PC-3 (cell line): ENCODE measurements around the gene GRIP1. TPM values are rescaled to one million over a fixed set of nuclear protein-coding genes. Genes with fewer than 3 reads are reported as not detected.
A peak's percentile ranks its signal among the peaks of the same experiment; 100 is the strongest.
"Not testable (repeated sequence)": the region's sequence is repeated elsewhere in the genome, so short reads cannot be mapped to it uniquely, and the experiment has no call there.

Source experiments
- ATAC-seq: fragments of 200-7000 bp; cut with Tn5 transposase; 2 replicates; pipeline ENCODE4 v1.9.1; 2020; ENCODE audit warnings: mild to moderate bottlenecking, moderate library complexity
- BruUV-seq: library from RNA; stranded (reverse); fragments of 400-500 nt; replicated peaks from 2 replicates; lab custom pipeline; 2021; lab: Mats Ljungman, UMichigan
- CTCF ChIA-PET: fragments of 300-600 bp; sonication (Branson Sonifier 250); formaldehyde crosslinking; loops from one replicate; lab custom pipeline; 2022; ENCODE audit warnings: antibody characterized with exemption; lab: Charles Lee
- POLR2A ChIA-PET: fragments of 300-600 bp; sonication (Branson Sonifier 250); formaldehyde crosslinking; loops from one replicate; lab custom pipeline; 2022; ENCODE audit warnings: antibody characterized with exemption; ENCODE audit not compliant: unreplicated experiment; lab: Charles Lee
- DNase-seq: peaks from one replicate; pipeline ENCODE4 v3.0.0-alpha.2; 2015
- H2AFZ ChIP-seq: fragments of 300-600 bp; sonication (generic); 2 replicates; pipeline ENCODE4 v1.6.0; 2016; ENCODE audit warnings: antibody characterized with exemption, low read length
- H3F3A ChIP-seq: fragments of 300-600 bp; sonication (generic); one replicate; pipeline ENCODE4 v1.6.0; 2017; ENCODE audit warnings: antibody characterized with exemption, low read length, control low read depth, mild to moderate bottlenecking; ENCODE audit not compliant: unreplicated experiment
- H3K27ac ChIP-seq: fragments of 300-600 bp; sonication (generic); 2 replicates; pipeline ENCODE4 v1.5.1; 2016; ENCODE audit warnings: mild to moderate bottlenecking, low read length
- H3K27me3 ChIP-seq: fragments of 300-600 bp; sonication (generic); 2 replicates; pipeline ENCODE4 v1.6.1; 2016; ENCODE audit warnings: low read length, mixed read lengths
- H3K36me3 ChIP-seq: fragments of 300-600 bp; sonication (generic); 2 replicates; pipeline ENCODE4 v1.6.1; 2016; ENCODE audit warnings: low read depth, mixed run types, low read length, mixed read lengths
- H3K4me1 ChIP-seq: fragments of 300-600 bp; sonication (generic); 2 replicates; pipeline ENCODE4 v1.5.1; 2016; ENCODE audit warnings: low read length; ENCODE audit not compliant: insufficient read depth
- H3K4me2 ChIP-seq: fragments of 300-600 bp; sonication (generic); 2 replicates; pipeline ENCODE4 v1.6.0; 2016; ENCODE audit warnings: low read length
- H3K4me3 ChIP-seq: fragments of 300-600 bp; sonication (generic); 2 replicates; pipeline ENCODE4 v1.5.1; 2016; ENCODE audit warnings: mild to moderate bottlenecking, low read length, mixed read lengths
- H3K79me2 ChIP-seq: fragments of 300-600 bp; sonication (generic); 2 replicates; pipeline ENCODE4 v1.6.1; 2017; ENCODE audit warnings: low read length, mixed read lengths
- H3K9ac ChIP-seq: fragments of 300-600 bp; sonication (generic); 2 replicates; pipeline ENCODE4 v1.6.0; 2016; ENCODE audit warnings: mild to moderate bottlenecking, low read length
- H3K9me2 ChIP-seq: fragments of 300-600 bp; sonication (generic); replicated peaks from 2 replicates; pipeline ENCODE4 v1.6.1; 2016; ENCODE audit warnings: mixed run types, low read length, mixed read lengths
- H3K9me3 ChIP-seq: fragments of 300-600 bp; sonication (generic); 2 replicates; pipeline ENCODE4 v1.6.1; 2016; ENCODE audit warnings: low read length, mixed read lengths
- H4K20me1 ChIP-seq: fragments of 300-600 bp; sonication (generic); 2 replicates; pipeline ENCODE4 v1.6.1; 2016; ENCODE audit warnings: low read length, mixed read lengths
- EZH2 ChIP-seq: fragments of 300-600 bp; sonication (generic); IDR thresholded peaks from one replicate; pipeline ENCODE4 v1.6.1; 2017; ENCODE audit warnings: antibody characterized with exemption, mild to moderate bottlenecking, low read length; ENCODE audit not compliant: unreplicated experiment
- EZH2phosphoT487 ChIP-seq: fragments of 300-600 bp; sonication (generic); IDR thresholded peaks from 2 replicates; pipeline ENCODE4 v1.6.1; 2018; ENCODE audit warnings: mild to moderate bottlenecking, antibody characterized with exemption, low read length, borderline replicate concordance
- intact Hi-C: fragments of 100-400 bp; cut with micrococcal nuclease; formaldehyde crosslinking; loops from 2 replicates; pipeline ENCODE4 v1.9.0; 2023
- total RNA-seq: library from RNA; depleted of rRNA; stranded (reverse); fragments of >200 nt; gene quantifications from 2 replicates; pipeline ENCODE4 v1.2.3, GENCODE V29; 2014
- TF ChIP-seq, protein P1 (sequence below): fragments of 300-600 bp; sonication (generic); conservative IDR thresholded peaks from 2 replicates; pipeline ENCODE4 v1.5.1; 2017; ENCODE audit warnings: antibody characterized with exemption, low read depth, mild to moderate bottlenecking, low read length

Gene GRIP1
- total RNA-seq, 1 experiment from 2014 or later = 2.0 TPM

DNA sequence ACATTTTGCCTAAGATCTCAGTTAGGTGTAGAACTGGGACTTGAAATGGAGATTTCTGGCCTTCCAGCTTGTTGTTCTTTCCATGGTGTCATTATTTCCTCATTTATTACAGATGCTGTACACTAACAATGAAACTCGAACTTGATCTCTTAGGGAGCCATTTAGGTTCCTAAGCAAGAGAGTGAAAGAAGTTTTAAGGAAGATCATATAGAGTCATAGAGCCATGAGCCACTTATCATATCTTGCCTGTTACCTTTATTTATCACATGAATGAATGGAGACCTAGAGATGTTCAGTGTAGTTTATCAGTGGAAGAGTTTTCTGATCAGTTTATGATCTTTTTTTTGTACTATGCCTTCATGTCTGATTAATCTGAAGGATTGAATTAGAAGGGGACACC is 366.7 kb downstream of the GRIP1 start:
- Histone ChIP-seq H3K27ac (no peak overlapping the region), H3K4me2 (no peak overlapping the region), H3K4me3 (no peak overlapping the region), H3K4me1 (no peaks in the 10 kb centered on the region), H3K27me3 (no peaks in the 10 kb centered on the region), H3K9me3 (no peaks in the 10 kb centered on the region), H3K79me2 (no peaks in the 10 kb centered on the region), H3K9ac (no peak overlapping the region), H4K20me1 (no peaks in the 10 kb centered on the region), H3K36me3 (peaks cover 11% of the 10 kb centered on the region; the same call in 1 of the 2 replicates), H3K9me2 (no peaks in the 10 kb centered on the region), H2AFZ (no peak overlapping the region), H3F3A (no peaks in the 10 kb centered on the region)
- intact Hi-C loops = no loop called here
- TF ChIP-seq EZH2phosphoT487 = no peak
- TF ChIP-seq EZH2 = no peak
- TF ChIP-seq, protein P1, sequence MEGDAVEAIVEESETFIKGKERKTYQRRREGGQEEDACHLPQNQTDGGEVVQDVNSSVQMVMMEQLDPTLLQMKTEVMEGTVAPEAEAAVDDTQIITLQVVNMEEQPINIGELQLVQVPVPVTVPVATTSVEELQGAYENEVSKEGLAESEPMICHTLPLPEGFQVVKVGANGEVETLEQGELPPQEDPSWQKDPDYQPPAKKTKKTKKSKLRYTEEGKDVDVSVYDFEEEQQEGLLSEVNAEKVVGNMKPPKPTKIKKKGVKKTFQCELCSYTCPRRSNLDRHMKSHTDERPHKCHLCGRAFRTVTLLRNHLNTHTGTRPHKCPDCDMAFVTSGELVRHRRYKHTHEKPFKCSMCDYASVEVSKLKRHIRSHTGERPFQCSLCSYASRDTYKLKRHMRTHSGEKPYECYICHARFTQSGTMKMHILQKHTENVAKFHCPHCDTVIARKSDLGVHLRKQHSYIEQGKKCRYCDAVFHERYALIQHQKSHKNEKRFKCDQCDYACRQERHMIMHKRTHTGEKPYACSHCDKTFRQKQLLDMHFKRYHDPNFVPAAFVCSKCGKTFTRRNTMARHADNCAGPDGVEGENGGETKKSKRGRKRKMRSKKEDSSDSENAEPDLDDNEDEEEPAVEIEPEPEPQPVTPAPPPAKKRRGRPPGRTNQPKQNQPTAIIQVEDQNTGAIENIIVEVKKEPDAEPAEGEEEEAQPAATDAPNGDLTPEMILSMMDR = no peak
- DNase-seq = no peak
- BruUV-seq = no TSS peak
- ChIA-PET POLR2A (no interaction called here), CTCF (no interaction called here)
- no peak for ATAC-seq

DNA sequence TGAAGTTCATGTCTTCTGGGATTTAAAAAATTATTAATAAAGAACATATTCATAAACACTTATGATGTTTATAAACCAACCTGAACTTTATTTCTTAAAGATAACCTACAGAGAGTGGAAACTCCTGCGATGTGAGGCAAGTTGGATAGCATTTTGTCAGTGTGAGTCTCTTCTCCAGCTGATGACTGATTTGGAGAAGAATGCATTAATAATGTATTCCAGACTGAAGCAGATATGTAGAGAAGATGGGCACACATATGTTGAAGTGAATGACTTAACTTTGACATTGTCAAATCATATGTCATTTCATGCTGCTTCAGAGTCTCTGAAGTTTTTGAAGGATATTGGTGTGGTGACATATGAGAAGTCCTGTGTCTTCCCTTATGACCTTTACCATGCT is 369.3 kb downstream of the GRIP1 start:
- 0 out of 2 replicates have a peak, but pooled peaks cover 2% of the 10 kb centered on the region for H3K4me1 ChIP-seq
- no peak overlapping the region for H3K4me2 ChIP-seq
- intact Hi-C loops = loop anchor here (10.0 kb wide), 1 partner anchor 165 kb away; no protein-coding TSS in a partner anchor
- POLR2A ChIA-PET = no interaction called here
- H4K20me1 ChIP-seq = no peaks in the 10 kb centered on the region
- DNase-seq (no peak), ATAC-seq (no peak)
- BruUV-seq = no TSS peak
- no peaks in the 10 kb centered on the region for H3K9me3 ChIP-seq
- H3K9me2 ChIP-seq = no peaks in the 10 kb centered on the region
- H3K9ac ChIP-seq = no peak overlapping the region
- no peak overlapping the region for H3K27ac ChIP-seq
- no peaks in the 10 kb centered on the region for H3F3A ChIP-seq
- TF ChIP-seq, protein P1 = no peak
- no peak for TF ChIP-seq EZH2
- no peak for TF ChIP-seq EZH2phosphoT487
- H3K27me3 ChIP-seq = no peaks in the 10 kb centered on the region
- H2AFZ ChIP-seq = no peak overlapping the region
- H3K4me3 ChIP-seq = no peak overlapping the region
- peaks cover 11% of the 10 kb centered on the region; the same call in 1 of the 2 replicates for H3K36me3 ChIP-seq
- CTCF ChIA-PET = no interaction called here
- 0 out of 2 replicates have a peak, but pooled peaks cover under 1% of the 10 kb centered on the region for H3K79me2 ChIP-seq

DNA sequence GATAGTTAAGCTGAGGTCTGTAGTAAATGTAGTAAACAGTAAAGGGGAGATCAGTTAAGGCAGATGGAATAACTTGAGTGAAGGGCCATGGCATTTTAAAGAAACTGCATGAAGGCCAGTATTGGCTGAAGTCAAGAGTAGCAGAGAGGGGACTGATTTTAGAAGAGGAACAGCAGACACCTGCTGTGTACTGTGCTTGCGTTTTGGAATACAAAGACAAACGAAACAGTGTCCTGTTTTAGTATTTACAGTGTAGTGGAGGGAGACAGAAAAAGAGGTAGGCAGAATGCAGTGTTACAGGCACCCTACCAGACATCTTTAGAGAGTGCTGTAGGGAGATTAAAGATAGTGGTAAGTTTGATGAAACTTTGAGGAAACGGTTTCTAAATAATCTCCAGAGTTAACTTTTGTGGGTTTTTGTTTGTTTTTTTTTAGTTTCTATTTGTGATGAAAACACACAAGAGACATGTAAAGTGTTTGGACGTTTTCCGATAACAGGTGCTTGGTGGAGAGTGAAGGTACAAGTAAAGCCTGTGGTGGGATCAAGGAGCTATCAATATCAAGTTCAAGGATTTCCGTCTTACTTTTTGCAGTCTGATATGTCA is 374.5 kb downstream of the GRIP1 start:
- H3K9me3 ChIP-seq = no peaks in the 10 kb centered on the region
- H3K27me3 ChIP-seq = no peaks in the 10 kb centered on the region
- peak overlapping the region; percentile 98; the same call in 1 of the 2 replicates for H3K4me3 ChIP-seq
- no peaks in the 10 kb centered on the region for H4K20me1 ChIP-seq
- peaks cover 15% of the 10 kb centered on the region for H3K79me2 ChIP-seq
- no peak for ATAC-seq
- no peak for DNase-seq
- no peak for TF ChIP-seq EZH2
- TF ChIP-seq EZH2phosphoT487 = no peak
- TF ChIP-seq, protein P1 = no peak
- H3K4me2 ChIP-seq = peak overlapping the region; percentile 95
- no peak overlapping the region for H2AFZ ChIP-seq
- H3K9me2 ChIP-seq = no peaks in the 10 kb centered on the region
- no peak overlapping the region for H3K27ac ChIP-seq
- no peak overlapping the region for H3K9ac ChIP-seq
- intact Hi-C loops = loop anchor here (10.0 kb wide), 1 partner anchor 160 kb away; no protein-coding TSS in a partner anchor
- no peaks in the 10 kb centered on the region; the same call in 1 of the 2 replicates for H3K36me3 ChIP-seq
- peaks cover 17% of the 10 kb centered on the region for H3K4me1 ChIP-seq
- CTCF ChIA-PET = no interaction called here
- no TSS peak for BruUV-seq
- no peaks in the 10 kb centered on the region for H3F3A ChIP-seq
- POLR2A ChIA-PET = no interaction called here

DNA sequence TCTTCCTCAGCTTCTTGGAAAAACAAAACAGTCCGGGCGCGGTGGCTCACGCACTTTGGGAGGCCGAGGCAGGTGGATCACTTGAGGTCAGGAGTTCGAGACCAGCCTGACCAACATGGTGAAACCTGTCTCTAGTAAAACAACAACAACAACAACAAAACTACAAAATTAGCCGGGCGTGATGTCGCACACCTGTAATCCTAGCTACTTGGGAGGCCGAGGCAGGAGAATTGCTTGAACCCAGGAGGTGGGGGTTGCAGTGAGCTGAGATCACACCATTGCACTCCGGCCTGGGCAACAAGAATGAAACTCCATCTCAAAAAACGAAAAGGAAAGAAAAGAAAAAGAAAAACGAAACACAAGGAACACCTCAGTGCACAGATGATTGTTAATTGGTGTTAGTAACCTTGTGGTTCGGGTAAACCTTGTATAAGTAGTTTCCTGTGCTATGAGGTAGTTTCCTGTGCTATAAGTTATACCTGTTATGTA is 375.5 kb downstream of the GRIP1 start:
- not testable (repeated sequence) for H3K27me3 ChIP-seq, H3K27ac ChIP-seq, H3K9me2 ChIP-seq, H3K36me3 ChIP-seq, H3F3A ChIP-seq, H3K9ac ChIP-seq, BruUV-seq, H3K9me3 ChIP-seq, H4K20me1 ChIP-seq
- H3K79me2 ChIP-seq = peaks cover 15% of the 10 kb centered on the region
- 0 out of 2 replicates have a peak overlapping the region, but pooled peaks have one; percentile 99 for H2AFZ ChIP-seq
- ChIA-PET CTCF (interaction anchor here (0.6 kb wide), 1 partner anchor 25 kb away, joined by 8 read pairs; no protein-coding TSS in a partner anchor), POLR2A (interaction anchor here (1.0 kb wide), 1 partner anchor 158 kb away, joined by 3 read pairs; no protein-coding TSS in a partner anchor)
- H3K4me1 ChIP-seq = peaks cover 17% of the 10 kb centered on the region
- peak overlapping the region; percentile 95 for H3K4me2 ChIP-seq
- ATAC-seq (peak; percentile 23), DNase-seq (peak; percentile 48)
- intact Hi-C loops = loop anchor here (10.0 kb wide), 1 partner anchor 159 kb away; no protein-coding TSS in a partner anchor
- peak overlapping the region; percentile 98 for H3K4me3 ChIP-seq
